AG10803 (cell line): ENCODE data around the gene MAST2.
"Not testable (repeated sequence)": the region's sequence is repeated elsewhere in the genome, so short reads cannot be mapped to it uniquely, and the experiment has no call there.

Experiments
- DNase-seq: peaks from one replicate; pipeline ENCODE4 v3.0.0; 2010; ENCODE audit warnings: low read depth
- H3K4me3 ChIP-seq: 2 replicates; pipeline ENCODE4 v1.5.1; 2011; ENCODE audit warnings: mild to moderate bottlenecking, low read length, control low read depth
- CTCF ChIP-seq: conservative IDR thresholded peaks from 2 replicates; pipeline ENCODE4 v1.5.1; 2011; ENCODE audit warnings: mild to moderate bottlenecking, low read length, control low read depth, inconsistent platforms

Gene MAST2

GRCh38 chr1:45827256-45827655 is 23.8 kb downstream of the MAST2 start:
- no peak for DNase-seq
- no peak for TF ChIP-seq CTCF
- H3K4me3 ChIP-seq: no peak overlapping the region

GRCh38 chr1:45828841-45829240 is 25.4 kb downstream of the MAST2 start:
- no peak for TF ChIP-seq CTCF
- DNase-seq: no peak
- no peak overlapping the region for H3K4me3 ChIP-seq

DNA sequence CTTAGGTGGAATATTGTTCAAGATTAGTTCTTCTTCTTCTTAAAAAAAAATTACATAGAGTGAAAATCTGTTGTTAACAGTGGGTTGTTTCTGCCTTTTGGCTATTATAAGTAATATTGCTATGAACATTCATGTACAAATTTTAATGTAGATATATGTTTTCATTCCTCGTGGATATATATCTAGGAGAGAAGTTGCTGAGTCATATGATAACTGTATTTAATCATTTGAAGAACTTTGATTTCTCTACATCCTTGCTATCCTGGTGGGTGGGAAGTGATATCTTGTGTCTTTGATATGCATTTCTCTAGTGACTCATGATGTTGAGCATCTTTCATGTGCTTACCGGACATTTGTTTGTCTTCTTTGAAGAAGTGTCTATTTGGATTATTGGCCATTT is 29.9 kb downstream of the MAST2 start:
- no peak for TF ChIP-seq CTCF
- DNase-seq: no peak
- H3K4me3 ChIP-seq: no peak overlapping the region

GRCh38 chr1:45834689-45835088 is 31.3 kb downstream of the MAST2 start:
- DNase-seq: no peak
- no peak for TF ChIP-seq CTCF
- H3K4me3 ChIP-seq: no peak overlapping the region

DNA sequence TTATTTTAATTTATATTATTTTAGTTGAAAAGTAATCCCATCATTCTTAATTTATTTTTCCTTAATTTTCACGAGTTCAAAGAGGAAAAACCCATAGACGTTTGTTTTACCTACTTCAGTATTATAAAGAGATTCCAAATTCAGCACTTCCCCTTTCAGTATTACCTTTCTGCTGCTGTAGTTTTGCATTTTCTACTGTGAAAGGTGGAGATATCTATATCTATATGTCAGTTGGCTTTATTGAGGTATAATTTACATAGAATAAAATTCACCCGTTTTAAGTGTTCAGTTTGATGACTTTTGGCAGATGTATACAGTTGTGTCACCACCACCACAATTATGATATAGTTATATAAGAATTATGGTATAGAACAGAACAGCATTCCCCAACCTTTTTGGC is 33.0 kb downstream of the MAST2 start:
- no peak for DNase-seq
- no peak overlapping the region for H3K4me3 ChIP-seq
- TF ChIP-seq CTCF: no peak

GRCh38 chr1:45836861-45837260 is 33.4 kb downstream of the MAST2 start:
- DNase-seq: not testable (repeated sequence)

DNA sequence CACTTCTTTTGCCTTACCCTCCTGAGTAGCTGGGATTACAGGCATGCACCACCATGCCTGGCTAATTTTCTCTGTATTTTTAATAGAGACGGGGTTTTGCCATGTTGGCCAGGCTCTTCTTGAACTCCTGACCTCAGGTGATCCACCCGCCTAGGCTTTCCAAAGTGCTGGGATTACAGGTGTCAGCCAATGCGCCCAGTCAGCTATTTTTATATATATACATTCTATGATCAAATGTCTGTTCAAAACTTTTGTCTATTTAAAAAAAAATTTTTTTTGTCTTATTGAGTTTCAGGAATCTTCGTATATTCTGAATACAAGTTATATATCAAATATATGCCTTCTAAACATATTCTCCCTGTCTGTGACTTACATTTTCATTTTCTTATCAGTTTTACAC is 34.9 kb downstream of the MAST2 start:
- DNase-seq, H3K4me3 ChIP-seq: not testable (repeated sequence)

More at GRCh38 chr1:45836861-45837260, 33.4 kb downstream of the MAST2 start:
- not testable (repeated sequence) for H3K4me3 ChIP-seq

DNA sequence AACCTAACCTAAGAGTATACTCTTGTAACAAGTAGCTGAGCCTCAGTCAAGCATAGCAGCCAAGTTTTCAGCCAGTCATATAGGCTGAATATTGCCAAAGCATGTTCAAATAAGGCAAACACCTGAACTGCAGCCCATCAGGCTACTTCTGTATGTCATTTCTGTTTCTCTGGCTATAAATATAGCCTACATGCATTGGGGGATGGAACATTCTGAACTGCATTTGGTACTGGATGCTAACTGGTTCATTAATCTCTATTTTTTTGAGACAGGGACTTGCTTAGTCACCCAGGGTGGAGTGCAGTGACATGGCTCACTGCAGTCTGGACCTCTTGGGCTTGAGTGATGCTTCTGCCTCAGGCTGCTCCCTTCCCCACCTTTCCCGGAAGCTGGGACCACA is 37.3 kb downstream of the MAST2 start:
- TF ChIP-seq CTCF: no peak
- no peak overlapping the region for H3K4me3 ChIP-seq
- no peak for DNase-seq
